Measurements from ENCODE around the gene GDAP2. TPM values are rescaled to one million over a fixed set of nuclear protein-coding genes. Genes with fewer than 3 reads are reported as not detected.
A peak's percentile ranks its signal among the peaks of the same experiment; 100 is the strongest.

GDAP2 gene
- total RNA-seq, 1 experiment from 2014 or later, result 38.1 TPM

DNA sequence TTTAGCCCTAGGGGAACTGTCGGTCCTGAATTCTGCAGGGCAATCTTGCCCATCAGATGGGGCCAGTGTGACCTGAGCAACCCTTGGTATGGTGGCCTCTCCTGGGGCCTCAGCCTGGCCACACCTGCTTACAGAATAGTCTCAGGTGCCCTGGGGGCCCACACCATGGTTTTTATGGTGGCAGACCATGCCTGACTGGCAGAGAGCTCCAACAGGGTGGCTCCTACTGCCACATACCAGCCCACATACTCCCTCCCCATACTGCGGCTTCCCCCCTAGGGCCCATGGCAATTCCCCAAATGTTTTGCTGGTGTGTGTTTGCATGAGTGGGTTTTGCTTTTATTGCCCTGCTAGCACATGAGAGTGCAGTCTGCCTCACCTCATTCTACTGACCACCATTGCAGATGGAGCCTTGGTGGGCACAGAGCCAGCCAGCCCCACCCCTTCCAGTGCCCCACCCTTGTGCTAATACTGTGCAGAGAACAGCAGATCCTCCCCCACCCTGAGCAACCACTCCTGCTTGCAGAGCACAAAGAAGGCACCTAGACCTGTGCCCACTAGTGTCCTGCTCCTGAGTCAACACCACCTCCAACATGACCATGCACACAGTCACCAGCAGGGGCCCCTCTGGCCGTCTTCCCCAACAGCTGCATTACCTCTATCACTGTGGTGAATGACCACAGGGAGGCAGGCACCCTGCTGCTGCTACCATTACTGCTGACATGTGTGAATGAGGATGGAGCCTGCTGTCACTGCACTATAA is 86.8 kb downstream of the GDAP2 start:
- TF ChIP-seq EZH2 (IDR thresholded peaks at IDR 0.05; ENCODE audit: low read depth), result no peak
- TF ChIP-seq, protein P1, sequence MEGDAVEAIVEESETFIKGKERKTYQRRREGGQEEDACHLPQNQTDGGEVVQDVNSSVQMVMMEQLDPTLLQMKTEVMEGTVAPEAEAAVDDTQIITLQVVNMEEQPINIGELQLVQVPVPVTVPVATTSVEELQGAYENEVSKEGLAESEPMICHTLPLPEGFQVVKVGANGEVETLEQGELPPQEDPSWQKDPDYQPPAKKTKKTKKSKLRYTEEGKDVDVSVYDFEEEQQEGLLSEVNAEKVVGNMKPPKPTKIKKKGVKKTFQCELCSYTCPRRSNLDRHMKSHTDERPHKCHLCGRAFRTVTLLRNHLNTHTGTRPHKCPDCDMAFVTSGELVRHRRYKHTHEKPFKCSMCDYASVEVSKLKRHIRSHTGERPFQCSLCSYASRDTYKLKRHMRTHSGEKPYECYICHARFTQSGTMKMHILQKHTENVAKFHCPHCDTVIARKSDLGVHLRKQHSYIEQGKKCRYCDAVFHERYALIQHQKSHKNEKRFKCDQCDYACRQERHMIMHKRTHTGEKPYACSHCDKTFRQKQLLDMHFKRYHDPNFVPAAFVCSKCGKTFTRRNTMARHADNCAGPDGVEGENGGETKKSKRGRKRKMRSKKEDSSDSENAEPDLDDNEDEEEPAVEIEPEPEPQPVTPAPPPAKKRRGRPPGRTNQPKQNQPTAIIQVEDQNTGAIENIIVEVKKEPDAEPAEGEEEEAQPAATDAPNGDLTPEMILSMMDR (conservative IDR thresholded peaks at IDR 0.05), result no peak
- Histone ChIP-seq H2AFZ (no peak overlapping the region), H3K36me3 (ENCODE audit: low read depth) (no peaks in the 10 kb centered on the region), H3K9me2 (ENCODE audit: insufficient read depth) (no peaks in the 10 kb centered on the region), H3K9me3 (ENCODE audit: insufficient read depth, low read depth) (peaks cover 13% of the 10 kb centered on the region; the same call in 1 of the 2 replicates), H3F3A (ENCODE audit: insufficient read depth, low read depth) (no peaks in the 10 kb centered on the region), H3K79me2 (ENCODE audit: low read depth) (no peaks in the 10 kb centered on the region), H3K4me2 (no peak overlapping the region), H3K4me1 (replicated peaks; ENCODE audit: insufficient read depth) (peaks cover 9% of the 10 kb centered on the region), H3K27ac (no peak overlapping the region), H3K4me3 (no peak overlapping the region), H4K20me1 (ENCODE audit: insufficient read depth) (no peaks in the 10 kb centered on the region), H3K27me3 (ENCODE audit: insufficient read depth, low read depth) (no peaks in the 10 kb centered on the region)
- no TSS peak for BruUV-seq (replicated peaks)
- ChIA-PET POLR2A (ENCODE audit: unreplicated experiment) (no interaction called here), CTCF (no interaction called here)
- DNase-seq, result no peak
- intact Hi-C loops (cut with micrococcal nuclease; ENCODE audit: unreplicated experiment), result no loop called here

DNA sequence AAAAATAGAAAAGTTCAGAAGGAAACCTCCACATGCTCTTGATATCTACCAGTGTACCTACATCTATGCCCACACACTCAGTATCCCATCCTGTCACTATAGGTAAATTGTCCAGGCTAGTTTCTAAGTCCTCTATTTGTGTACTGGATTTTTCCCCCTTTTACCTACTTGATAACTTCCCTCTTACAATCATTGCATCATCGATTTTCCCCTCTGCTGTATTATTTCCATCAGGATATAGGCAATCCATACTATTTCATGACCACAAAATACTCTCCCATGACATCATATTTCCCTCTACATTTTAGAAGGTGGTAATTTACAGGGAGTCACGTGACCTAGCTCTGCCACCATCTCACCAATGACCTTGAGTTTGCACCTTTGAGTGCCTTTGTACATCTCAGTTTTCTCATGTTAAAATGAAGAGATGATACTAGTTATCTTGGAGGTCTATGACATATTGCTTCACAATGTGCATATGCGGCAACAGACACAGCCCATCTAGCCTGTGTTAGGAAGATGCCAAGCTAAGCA is 88.2 kb downstream of the GDAP2 start:
- TF ChIP-seq, protein P1 (conservative IDR thresholded peaks at IDR 0.05), result no peak
- no peak for TF ChIP-seq EZH2 (IDR thresholded peaks at IDR 0.05; ENCODE audit: low read depth)
- Histone ChIP-seq H2AFZ (no peak overlapping the region), H3K27ac (no peak overlapping the region), H4K20me1 (ENCODE audit: insufficient read depth) (no peaks in the 10 kb centered on the region), H3F3A (ENCODE audit: insufficient read depth, low read depth) (no peaks in the 10 kb centered on the region), H3K9me3 (ENCODE audit: insufficient read depth, low read depth) (peaks cover 13% of the 10 kb centered on the region; the same call in 1 of the 2 replicates), H3K9me2 (ENCODE audit: insufficient read depth) (peaks cover 5% of the 10 kb centered on the region; the same call in 1 of the 2 replicates), H3K4me3 (no peak overlapping the region), H3K27me3 (ENCODE audit: insufficient read depth, low read depth) (no peaks in the 10 kb centered on the region), H3K36me3 (ENCODE audit: low read depth) (no peaks in the 10 kb centered on the region), H3K4me1 (replicated peaks; ENCODE audit: insufficient read depth) (peaks cover 9% of the 10 kb centered on the region), H3K4me2 (no peak overlapping the region), H3K79me2 (ENCODE audit: low read depth) (no peaks in the 10 kb centered on the region)
- no TSS peak for BruUV-seq (replicated peaks)
- POLR2A ChIA-PET (ENCODE audit: unreplicated experiment), result no interaction called here
- DNase-seq, result no peak
- intact Hi-C loops (cut with micrococcal nuclease; ENCODE audit: unreplicated experiment), result no loop called here
- CTCF ChIA-PET, result no interaction called here

DNA sequence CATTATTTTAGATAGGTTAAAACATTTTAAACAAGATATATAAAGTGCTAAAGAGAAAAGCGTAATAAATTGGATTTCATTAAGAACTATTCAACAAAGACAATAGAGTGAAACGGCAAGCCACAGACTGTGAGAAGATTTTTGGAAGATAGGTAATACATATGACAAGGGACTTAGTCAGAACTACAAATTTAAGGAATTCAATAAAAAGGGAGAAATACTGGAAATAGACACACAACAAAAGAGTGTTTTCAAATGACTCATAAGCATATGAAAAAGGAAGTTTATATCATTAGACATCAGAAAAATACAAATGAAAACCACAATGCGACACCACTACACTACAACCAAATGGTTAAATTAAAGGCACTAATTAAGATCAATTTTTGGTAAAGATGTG is 90.5 kb downstream of the GDAP2 start:
- Histone ChIP-seq H3K4me3 (no peak overlapping the region), H3K9me3 (ENCODE audit: insufficient read depth, low read depth) (0 out of 2 replicates have a peak, but pooled peaks cover 1% of the 10 kb centered on the region), H3K9me2 (ENCODE audit: insufficient read depth) (peaks cover 5% of the 10 kb centered on the region; the same call in 1 of the 2 replicates), H3K36me3 (ENCODE audit: low read depth) (no peaks in the 10 kb centered on the region), H2AFZ (no peak overlapping the region), H3K79me2 (ENCODE audit: low read depth) (no peaks in the 10 kb centered on the region), H3K4me2 (0 out of 2 replicates have a peak overlapping the region, but pooled peaks have one; percentile 0), H3K27ac (no peak overlapping the region), H4K20me1 (ENCODE audit: insufficient read depth) (no peaks in the 10 kb centered on the region), H3F3A (ENCODE audit: insufficient read depth, low read depth) (no peaks in the 10 kb centered on the region), H3K27me3 (ENCODE audit: insufficient read depth, low read depth) (no peaks in the 10 kb centered on the region), H3K4me1 (replicated peaks; ENCODE audit: insufficient read depth) (peaks cover 9% of the 10 kb centered on the region)
- TF ChIP-seq EZH2 (IDR thresholded peaks at IDR 0.05; ENCODE audit: low read depth), result no peak
- TF ChIP-seq, protein P1 (conservative IDR thresholded peaks at IDR 0.05), result no peak
- intact Hi-C loops (cut with micrococcal nuclease; ENCODE audit: unreplicated experiment), result no loop called here
- DNase-seq, result no peak
- no TSS peak for BruUV-seq (replicated peaks)
- CTCF ChIA-PET, result no interaction called here
- POLR2A ChIA-PET (ENCODE audit: unreplicated experiment), result interaction anchor here (0.7 kb wide), 1 partner anchor 12 kb away, joined by 9 read pairs; no protein-coding TSS in a partner anchor
